Lower leg skin (tissue), 4 donors: ENCODE results near the gene EIF4G2. TPM values are rescaled to one million over a fixed set of nuclear protein-coding genes. Genes with fewer than 3 reads are reported as not detected.

ENCODE experiments used
- DNase-seq, 2 donors: peaks; one replicate each; pipeline ENCODE4 v3.0.0-alpha.2; 2019; ENCODE audit warnings: low spot score in 2 of 2
- H3K4me3 ChIP-seq: fragments of 200-600 bp; sonication (generic); 2 replicates; pipeline ENCODE4 v1.5.1; 2017; ENCODE audit warnings: mild to moderate bottlenecking, low read depth; ENCODE audit not compliant: poor library complexity, severe bottlenecking
- CTCF ChIP-seq, 3 donors: fragments of 450-650 bp; IDR thresholded peaks; one replicate each; pipeline ENCODE4 v1.5.1; 2016; ENCODE audit warnings: antibody characterized with exemption in 3 of 3, mild to moderate bottlenecking in 3 of 3, moderate library complexity in 2 of 3
- POLR2A ChIP-seq, 2 donors: fragments of 450-650 bp; IDR thresholded peaks; one replicate each; pipeline ENCODE4 v1.6.1; 2016 to 2017; ENCODE audit warnings: antibody characterized with exemption in 2 of 2, mild to moderate bottlenecking in 1 of 2, moderate library complexity in 1 of 2
- WGBS, 2 donors: methylation state at CpG; one replicate each; pipeline ENCODE4 v1.1.5; 2018; 5-methylcytosine and 5-hydroxymethylcytosine counted together
- intact Hi-C: fragments of 100-400 bp; cut with DNase I; formaldehyde crosslinking; loops from one replicate; pipeline ENCODE4 v1.15.0; 2023; ENCODE audit warnings: low total_unique reads
- total RNA-seq, 4 donors: library from RNA; depleted of rRNA; stranded (reverse); fragments of >200 nt; gene quantifications; one replicate each; pipeline ENCODE4 v1.1.0, GENCODE V29; 2016

Gene EIF4G2
- total RNA-seq, 4 donors from 2014 or later, result 380 to 450 (median 415) TPM

GRCh38 chr11:10763766-10764165 is 45.0 kb downstream of the EIF4G2 start:
- WGBS, 2 donors, result 84 to 86% methylated on average over 4 of the region's 4 CpGs
- DNase-seq, result no peak
- intact Hi-C loops, result no loop called here
- no peak overlapping the region for H3K4me3 ChIP-seq
- TF ChIP-seq POLR2A (IDR thresholded peaks at IDR 0.05) (no peak), CTCF (IDR thresholded peaks at IDR 0.05) (no peak)

GRCh38 chr11:10762913-10763421 is 45.8 kb downstream of the EIF4G2 start:
- intact Hi-C loops, result no loop called here
- no peak for DNase-seq
- no peak for TF ChIP-seq POLR2A (IDR thresholded peaks at IDR 0.05)
- TF ChIP-seq CTCF (IDR thresholded peaks at IDR 0.05), result no peak
- no peak overlapping the region for H3K4me3 ChIP-seq
- 95 to 96% methylated on average over 4 of the region's 4 CpGs for WGBS, 2 donors

GRCh38 chr11:10762185-10762584 is 46.5 kb downstream of the EIF4G2 start:
- DNase-seq, result no peak
- H3K4me3 ChIP-seq, result no peak overlapping the region
- intact Hi-C loops, result no loop called here
- no peak for TF ChIP-seq CTCF (IDR thresholded peaks at IDR 0.05)
- no peak for TF ChIP-seq POLR2A (IDR thresholded peaks at IDR 0.05)

GRCh38 chr11:10761085-10761698 is 47.5 kb downstream of the EIF4G2 start:
- intact Hi-C loops, result no loop called here
- no peak for DNase-seq
- 82 to 84% methylated on average over 6 of the region's 6 CpGs for WGBS, 2 donors
- H3K4me3 ChIP-seq, result no peak overlapping the region
- no peak for TF ChIP-seq CTCF (IDR thresholded peaks at IDR 0.05)
- TF ChIP-seq POLR2A (IDR thresholded peaks at IDR 0.05), result no peak

GRCh38 chr11:10758957-10759356 is 49.8 kb downstream of the EIF4G2 start:
- intact Hi-C loops, result loop anchor here (1.0 kb wide), 1 partner anchor 39 kb away; no protein-coding TSS in a partner anchor
- no peak overlapping the region for H3K4me3 ChIP-seq
- no peak for TF ChIP-seq CTCF (IDR thresholded peaks at IDR 0.05)
- no peak for TF ChIP-seq POLR2A (IDR thresholded peaks at IDR 0.05)
- DNase-seq, result no peak
- WGBS, 2 donors, result 90 to 93% methylated on average over 1 of the region's 1 CpG

GRCh38 chr11:10752486-10752885 is 56.2 kb downstream of the EIF4G2 start:
- no peak overlapping the region for H3K4me3 ChIP-seq
- TF ChIP-seq CTCF (IDR thresholded peaks at IDR 0.05), result no peak
- TF ChIP-seq POLR2A (IDR thresholded peaks at IDR 0.05), result no peak
- intact Hi-C loops, result no loop called here
- 84 to 86% methylated on average over 7 of the region's 7 CpGs for WGBS, 2 donors
- DNase-seq, result no peak
